ENCODE data around the gene BCL2L13.

DNA sequence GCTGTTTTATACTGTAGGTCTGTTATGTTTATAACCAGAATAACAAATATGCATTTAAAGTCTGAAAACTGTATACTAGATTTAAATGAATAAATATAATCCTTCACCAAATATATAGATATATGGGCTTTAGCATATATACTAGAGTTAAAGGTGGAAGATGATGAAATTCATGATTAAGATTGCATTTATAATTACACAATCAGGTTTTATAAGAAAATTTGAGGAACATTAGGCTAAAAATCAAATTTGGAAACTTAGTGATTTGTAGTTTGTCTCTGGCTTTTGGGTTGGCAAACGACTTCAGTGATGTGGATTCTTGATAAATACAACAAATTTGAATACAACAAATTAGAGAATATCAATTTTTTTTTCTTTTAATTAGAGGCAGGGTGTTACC lies 10.0 kb downstream of the BCL2L13 start:
- TF ChIP-seq EZH2 (IDR thresholded peaks at IDR 0.05; ENCODE audit: borderline replicate concordance, insufficient read depth, low read length, poor library complexity, severe bottlenecking) (no peak), EP300 (conservative IDR thresholded peaks at IDR 0.05; ENCODE audit: poor library complexity, severe bottlenecking) (no peak), TAF1 (IDR thresholded peaks at IDR 0.05; ENCODE audit: low read depth) (no peak)
- TF ChIP-seq, protein P1, sequence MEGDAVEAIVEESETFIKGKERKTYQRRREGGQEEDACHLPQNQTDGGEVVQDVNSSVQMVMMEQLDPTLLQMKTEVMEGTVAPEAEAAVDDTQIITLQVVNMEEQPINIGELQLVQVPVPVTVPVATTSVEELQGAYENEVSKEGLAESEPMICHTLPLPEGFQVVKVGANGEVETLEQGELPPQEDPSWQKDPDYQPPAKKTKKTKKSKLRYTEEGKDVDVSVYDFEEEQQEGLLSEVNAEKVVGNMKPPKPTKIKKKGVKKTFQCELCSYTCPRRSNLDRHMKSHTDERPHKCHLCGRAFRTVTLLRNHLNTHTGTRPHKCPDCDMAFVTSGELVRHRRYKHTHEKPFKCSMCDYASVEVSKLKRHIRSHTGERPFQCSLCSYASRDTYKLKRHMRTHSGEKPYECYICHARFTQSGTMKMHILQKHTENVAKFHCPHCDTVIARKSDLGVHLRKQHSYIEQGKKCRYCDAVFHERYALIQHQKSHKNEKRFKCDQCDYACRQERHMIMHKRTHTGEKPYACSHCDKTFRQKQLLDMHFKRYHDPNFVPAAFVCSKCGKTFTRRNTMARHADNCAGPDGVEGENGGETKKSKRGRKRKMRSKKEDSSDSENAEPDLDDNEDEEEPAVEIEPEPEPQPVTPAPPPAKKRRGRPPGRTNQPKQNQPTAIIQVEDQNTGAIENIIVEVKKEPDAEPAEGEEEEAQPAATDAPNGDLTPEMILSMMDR (IDR thresholded peaks at IDR 0.05; ENCODE audit: poor library complexity, severe bottlenecking), result no peak

Measured in neural cell (in vitro differentiated cells).